Activated CD4-positive, alpha-beta T cell treated with anti-CD3 and anti-CD28 coated beads, Interleukin-2, amount 50 U/mL, for 24 hours (primary cell): Measurements from ENCODE around the gene AKTIP.
A peak's percentile ranks its signal among the peaks of the same experiment; 100 is the strongest.

ENCODE experiments used
- DNase-seq, 2 donors: peaks; one replicate each; pipeline ENCODE4 v3.0.0-alpha.2; 2020; ENCODE audit warnings: low read depth in 1 of 2, low spot score in 1 of 2

Gene AKTIP

DNA sequence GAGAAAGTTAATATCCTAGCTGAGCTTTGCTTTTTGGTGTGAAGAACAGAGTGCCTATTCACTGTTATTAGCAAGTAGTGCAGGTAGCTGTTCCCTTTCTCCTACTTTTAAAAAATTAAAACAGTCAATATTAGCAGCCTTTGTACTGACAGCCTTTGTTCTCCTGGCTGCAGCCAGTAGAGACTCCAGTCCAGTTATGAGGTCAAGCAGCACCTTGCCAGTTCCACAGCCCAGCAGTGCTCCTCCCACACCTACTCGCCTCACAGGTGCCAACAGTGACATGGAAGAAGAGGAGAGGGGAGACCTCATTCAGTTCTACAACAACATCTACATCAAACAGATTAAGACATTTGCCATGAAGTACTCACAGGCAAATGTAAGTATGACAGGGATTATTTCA lies 22.6 kb downstream of the AKTIP start:
- no peak for DNase-seq

- no peak for DNase-seq
These were observed 24.0 kb downstream of the AKTIP start for GRCh38 chr16:53478965-53479364.

DNA sequence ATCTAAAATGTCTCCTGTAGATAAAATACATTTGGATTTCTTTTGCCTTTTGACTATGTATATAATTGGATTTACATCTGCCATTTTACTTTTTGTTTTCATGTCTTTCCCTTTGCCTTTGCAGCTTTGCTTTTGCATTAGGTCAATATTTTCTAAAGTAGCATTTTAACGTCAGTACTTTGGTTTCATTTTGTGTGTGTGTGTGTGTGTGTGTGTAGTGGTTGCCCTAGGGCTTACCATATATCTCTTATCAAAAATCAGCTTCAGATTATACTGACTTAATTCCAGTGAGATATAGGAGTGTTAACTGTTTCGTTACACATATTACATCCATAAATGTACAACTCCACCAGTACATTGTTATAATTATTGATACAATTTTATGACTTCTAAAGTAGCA lies 26.1 kb downstream of the AKTIP start:
- DNase-seq: no peak

GRCh38 chr16:53465606-53466280 lies 37.3 kb downstream of the AKTIP start:
- no peak for DNase-seq

DNA sequence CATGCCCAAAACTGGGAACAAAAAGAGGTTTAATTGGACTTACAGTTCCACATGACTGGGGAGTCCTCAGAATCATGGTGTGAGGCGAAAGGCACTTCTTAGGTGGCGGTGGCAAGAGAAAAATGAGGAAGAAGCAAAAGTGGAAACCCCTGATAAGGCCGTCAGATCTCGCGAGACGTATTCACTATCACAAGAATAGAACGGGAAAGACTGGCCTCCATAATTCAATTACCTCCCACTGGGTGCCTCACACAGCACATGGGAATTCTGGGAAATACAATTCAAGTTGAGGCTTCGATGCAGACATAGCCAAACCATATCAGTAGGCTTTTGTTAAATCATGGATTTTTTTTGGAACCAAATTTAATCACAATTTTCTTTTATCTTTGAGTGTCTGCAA lies 44.4 kb downstream of the AKTIP start:
- no peak for DNase-seq

GRCh38 chr16:53457670-53458069 lies 45.3 kb downstream of the AKTIP start:
- DNase-seq: peak in 1 of 2 donors; percentile 76

GRCh38 chr16:53456625-53457024 lies 46.4 kb downstream of the AKTIP start:
- DNase-seq: peak in 1 of 2 donors; percentile 26

DNA sequence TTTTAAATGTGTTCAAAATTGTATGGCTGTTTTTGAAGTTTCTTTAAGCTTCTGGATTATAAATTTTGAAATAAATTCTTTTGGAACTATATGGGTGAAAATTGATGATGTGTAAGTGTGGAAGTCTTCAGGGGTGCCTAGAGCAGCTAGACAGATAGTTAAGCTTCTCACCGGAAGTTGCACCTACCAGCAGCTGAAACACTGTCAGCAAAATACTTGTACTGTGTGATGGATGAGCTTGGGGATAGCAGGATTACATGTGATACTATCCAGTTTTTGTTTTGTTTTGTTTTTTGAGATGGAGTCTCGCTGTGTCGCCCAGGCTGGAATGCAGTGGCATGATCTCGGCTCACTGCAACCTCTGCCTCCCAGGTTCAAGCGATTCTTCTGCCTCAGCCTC lies 49.1 kb downstream of the AKTIP start:
- no peak for DNase-seq

- no peak for DNase-seq
These were observed 53.0 kb downstream of the AKTIP start for GRCh38 chr16:53449816-53450517.

- no peak for DNase-seq
These were observed 56.9 kb downstream of the AKTIP start for GRCh38 chr16:53446090-53446489.

GRCh38 chr16:53445534-53445933 lies 57.5 kb downstream of the AKTIP start:
- no peak for DNase-seq
